ENCODE results near the gene KIF27.
"Not testable (repeated sequence)": the region's sequence is repeated elsewhere in the genome, so short reads cannot be mapped to it uniquely, and the experiment has no call there.

Gene KIF27

GRCh38 chr9:83817356-83818278 is 103.6 kb downstream of the KIF27 start, which contains the start of gene GKAP1:
TSS of gene GKAP1 (minus strand) at chr9:83817769. CDS start at chr9:83806517, 11,252 bp downstream.
- peak; percentile 67 to 85 for DNase-seq
- intact Hi-C loops (cut with DNase I; ENCODE audit: low total_unique reads); H3K9me3 ChIP-seq; H3K4me1 ChIP-seq; H3K36me3 ChIP-seq; H3K27me3 ChIP-seq: not testable (repeated sequence)
- TF ChIP-seq, protein P1, sequence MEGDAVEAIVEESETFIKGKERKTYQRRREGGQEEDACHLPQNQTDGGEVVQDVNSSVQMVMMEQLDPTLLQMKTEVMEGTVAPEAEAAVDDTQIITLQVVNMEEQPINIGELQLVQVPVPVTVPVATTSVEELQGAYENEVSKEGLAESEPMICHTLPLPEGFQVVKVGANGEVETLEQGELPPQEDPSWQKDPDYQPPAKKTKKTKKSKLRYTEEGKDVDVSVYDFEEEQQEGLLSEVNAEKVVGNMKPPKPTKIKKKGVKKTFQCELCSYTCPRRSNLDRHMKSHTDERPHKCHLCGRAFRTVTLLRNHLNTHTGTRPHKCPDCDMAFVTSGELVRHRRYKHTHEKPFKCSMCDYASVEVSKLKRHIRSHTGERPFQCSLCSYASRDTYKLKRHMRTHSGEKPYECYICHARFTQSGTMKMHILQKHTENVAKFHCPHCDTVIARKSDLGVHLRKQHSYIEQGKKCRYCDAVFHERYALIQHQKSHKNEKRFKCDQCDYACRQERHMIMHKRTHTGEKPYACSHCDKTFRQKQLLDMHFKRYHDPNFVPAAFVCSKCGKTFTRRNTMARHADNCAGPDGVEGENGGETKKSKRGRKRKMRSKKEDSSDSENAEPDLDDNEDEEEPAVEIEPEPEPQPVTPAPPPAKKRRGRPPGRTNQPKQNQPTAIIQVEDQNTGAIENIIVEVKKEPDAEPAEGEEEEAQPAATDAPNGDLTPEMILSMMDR (IDR thresholded peaks at IDR 0.05), result peak in 1 of 2 experiments; percentile 20
- H3K4me3 ChIP-seq, result peak within 1 kb of the TSS; percentile 93 to 97
- peak within 1 kb of the TSS; percentile 93 to 95 for H3K27ac ChIP-seq

DNA sequence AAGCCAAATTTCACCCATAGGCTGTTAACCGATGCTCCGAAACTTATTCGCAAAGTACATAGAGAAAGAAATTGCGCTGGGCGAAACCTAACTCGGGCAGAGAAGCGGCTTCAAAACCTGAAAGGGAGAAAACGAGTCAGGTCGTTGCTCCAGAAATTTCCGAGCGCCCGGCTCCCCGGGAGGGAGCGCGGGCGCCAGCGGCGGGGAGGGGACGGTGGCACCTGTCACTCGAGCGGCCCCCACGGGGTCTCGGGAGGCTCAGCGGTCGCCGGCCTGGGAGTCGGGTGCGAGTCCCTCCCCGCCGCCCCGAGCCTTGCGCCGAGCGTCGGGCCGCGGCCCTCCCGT is 104.2 kb downstream of the KIF27 start:
- H3K9me3 ChIP-seq; intact Hi-C loops (cut with DNase I; ENCODE audit: low total_unique reads): not testable (repeated sequence)

GRCh38 chr9:83815120-83815519 is 106.1 kb downstream of the KIF27 start:
- H3K36me3 ChIP-seq; H3K4me1 ChIP-seq; H3K27ac ChIP-seq; H3K9me3 ChIP-seq; intact Hi-C loops (cut with DNase I; ENCODE audit: low total_unique reads); H3K4me3 ChIP-seq; DNase-seq; H3K27me3 ChIP-seq: not testable (repeated sequence)

More for the DNA sequence above, 104.2 kb downstream of the KIF27 start:
- not testable (repeated sequence) for DNase-seq, H3K36me3 ChIP-seq, H3K4me1 ChIP-seq, H3K27me3 ChIP-seq
- Histone ChIP-seq H3K27ac (peak overlapping the region; percentile 93 to 95), H3K4me3 (peak overlapping the region; percentile 93 to 97)

- H3K27me3 ChIP-seq; H3K9me3 ChIP-seq; H3K4me3 ChIP-seq; intact Hi-C loops (cut with DNase I; ENCODE audit: low total_unique reads); DNase-seq; H3K4me1 ChIP-seq; H3K27ac ChIP-seq: not testable (repeated sequence)
- peaks cover 5 to 13% (median 10%) of the 10 kb centered on the region in 3 donors for H3K36me3 ChIP-seq
Measured at GRCh38 chr9:83809213-83809612, 112.0 kb downstream of the KIF27 start.

DNA sequence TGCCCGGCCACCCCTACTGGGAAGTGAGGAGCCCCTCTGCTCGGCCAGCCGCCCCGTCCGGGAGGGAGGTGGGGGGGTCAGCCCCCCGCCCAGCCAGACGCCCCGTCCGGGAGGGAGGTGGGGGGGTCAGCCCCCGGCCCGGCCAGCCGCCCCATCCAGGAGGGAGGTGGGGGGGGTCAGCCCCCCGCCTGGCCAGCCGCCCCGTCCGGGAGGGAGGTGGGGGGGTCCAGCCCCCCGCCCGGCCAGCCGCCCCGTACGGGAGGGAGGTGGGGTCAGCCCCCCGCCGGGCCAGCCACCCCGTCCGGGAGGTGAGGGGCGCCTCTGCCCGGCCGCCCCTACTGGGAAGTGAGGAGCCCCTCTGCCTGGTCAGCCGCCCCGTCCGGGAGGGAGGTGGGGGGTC is 116.8 kb downstream of the KIF27 start:
- intact Hi-C loops (cut with DNase I; ENCODE audit: low total_unique reads); DNase-seq; H3K27me3 ChIP-seq; H3K27ac ChIP-seq; H3K9me3 ChIP-seq; H3K4me3 ChIP-seq: not testable (repeated sequence)
- peaks cover 5 to 18% (median 10%) of the 10 kb centered on the region in 3 donors for H3K36me3 ChIP-seq
- H3K4me1 ChIP-seq, result peaks cover 0 to 11% (median 0%) of the 10 kb centered on the region in 4 donors

- H3K27me3 ChIP-seq; H3K4me3 ChIP-seq; H3K9me3 ChIP-seq; DNase-seq; intact Hi-C loops (cut with DNase I; ENCODE audit: low total_unique reads); H3K27ac ChIP-seq: not testable (repeated sequence)
- H3K4me1 ChIP-seq, result peaks cover 0 to 11% (median 0%) of the 10 kb centered on the region in 4 donors
- H3K36me3 ChIP-seq, result peaks cover 5 to 21% (median 12%) of the 10 kb centered on the region in 3 donors
Measured at GRCh38 chr9:83803941-83804340, 117.3 kb downstream of the KIF27 start.

DNA sequence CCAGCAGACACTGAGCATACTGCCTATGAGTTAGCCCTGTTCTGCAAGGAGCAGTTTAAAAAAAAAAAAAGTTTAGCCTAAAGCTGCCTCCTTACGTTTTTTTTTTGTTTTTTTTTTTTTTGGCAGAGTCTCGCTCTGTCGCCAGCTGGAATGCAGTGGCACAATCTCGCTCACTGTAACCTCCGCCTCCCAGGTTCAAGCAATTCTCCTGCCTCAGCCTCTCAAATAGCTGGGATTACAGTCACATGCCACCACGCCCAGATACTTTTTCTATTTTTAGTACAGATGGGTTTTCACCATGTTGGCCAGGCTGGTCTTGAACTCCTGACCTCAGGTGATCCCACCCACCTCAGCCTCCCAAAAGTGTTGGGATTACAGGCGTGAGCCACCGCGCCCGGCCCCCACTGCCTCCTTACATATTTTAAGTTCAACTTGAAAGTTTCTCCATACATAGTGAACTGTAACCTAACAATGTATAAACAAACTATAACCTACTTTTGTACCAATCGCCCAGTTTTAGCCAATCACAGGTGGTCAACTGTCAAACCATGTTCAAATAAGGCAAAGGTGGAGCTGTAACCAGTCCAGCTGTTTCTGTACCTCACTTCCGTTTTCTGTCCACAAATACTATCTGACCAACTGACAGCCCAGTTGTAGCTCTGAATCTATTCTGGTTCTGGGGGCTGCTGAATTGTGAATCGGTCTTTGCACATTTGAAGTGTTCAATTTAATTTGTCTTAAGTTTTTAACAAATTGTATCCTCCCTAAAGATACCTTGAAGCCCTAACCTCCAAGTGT is 120.8 kb downstream of the KIF27 start:
- Histone ChIP-seq H3K27ac (no peak overlapping the region), H3K27me3 (no peaks in the 10 kb centered on the region), H3K9me3 (no peaks in the 10 kb centered on the region), H3K36me3 (peaks cover 22 to 32% (median 25%) of the 10 kb centered on the region in 3 donors), H3K4me1 (peaks cover 0 to 11% (median 0%) of the 10 kb centered on the region in 4 donors), H3K4me3 (no peak overlapping the region)
- DNase-seq, result no peak
- TF ChIP-seq, protein P1 (IDR thresholded peaks at IDR 0.05), result no peak
- intact Hi-C loops (cut with DNase I; ENCODE audit: low total_unique reads), result no loop called here

DNA sequence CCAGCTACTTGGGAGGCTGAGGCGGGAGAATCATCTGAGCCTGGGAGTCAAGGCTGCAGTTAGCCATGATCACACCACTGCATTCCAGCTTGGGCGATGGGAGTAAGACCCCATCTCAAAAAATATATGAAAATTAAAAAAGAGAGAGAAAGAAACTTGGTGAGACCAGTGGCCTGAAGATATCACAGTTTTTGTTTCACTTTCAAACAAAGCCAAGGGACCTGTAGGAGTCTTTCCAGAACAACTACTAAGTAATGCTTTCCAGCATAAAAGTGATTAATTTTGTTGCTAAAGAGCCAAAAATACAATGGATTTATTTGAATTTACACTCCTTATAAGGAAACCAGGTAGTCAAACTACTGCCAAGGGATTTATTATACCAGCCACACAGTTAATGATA is 127.2 kb downstream of the KIF27 start:
- no peak overlapping the region for H3K27ac ChIP-seq
- no peak overlapping the region for H3K4me3 ChIP-seq
- TF ChIP-seq, protein P1 (IDR thresholded peaks at IDR 0.05), result no peak
- intact Hi-C loops (cut with DNase I; ENCODE audit: low total_unique reads), result no loop called here
- H3K27me3 ChIP-seq, result no peaks in the 10 kb centered on the region
- no peak for DNase-seq
- H3K36me3 ChIP-seq, result peaks cover 22 to 48% (median 37%) of the 10 kb centered on the region in 3 donors
- no peaks in the 10 kb centered on the region for H3K4me1 ChIP-seq
- no peaks in the 10 kb centered on the region for H3K9me3 ChIP-seq

Data from tibial artery (tissue), 4 donors.